Smooth muscle cell (in vitro differentiated cells): ENCODE measurements around the gene RFPL1. TPM values are rescaled to one million over a fixed set of nuclear protein-coding genes. Genes with fewer than 3 reads are reported as not detected.

ENCODE experiments used
- DNase-seq: peaks from one replicate; lab custom pipeline; 2025; ENCODE audit not compliant: unreplicated experiment; lab: John Stamatoyannopoulos, UW
- H2AFZ ChIP-seq: fragments of 200-600 bp; sonication (generic); 2 replicates; pipeline ENCODE4 v1.6.0; 2016; ENCODE audit warnings: antibody characterized with exemption, low read depth, mild to moderate bottlenecking
- H3F3A ChIP-seq: fragments of 200-600 bp; sonication (generic); 2 replicates; pipeline ENCODE4 v1.6.0; 2017; ENCODE audit warnings: antibody characterized with exemption, low read depth
- H3K27ac ChIP-seq: fragments of 200-600 bp; sonication (generic); 2 replicates; pipeline ENCODE4 v1.5.1; 2016; ENCODE audit warnings: low read depth, mild to moderate bottlenecking
- H3K27me3 ChIP-seq: fragments of 200-600 bp; sonication (generic); 2 replicates; pipeline ENCODE4 v1.6.1; 2016; ENCODE audit warnings: low read depth, mild to moderate bottlenecking
- H3K36me3 ChIP-seq: fragments of 200-600 bp; sonication (generic); 2 replicates; pipeline ENCODE4 v1.5.1; 2016; ENCODE audit warnings: low read depth
- H3K4me1 ChIP-seq: fragments of 200-600 bp; sonication (generic); 2 replicates; pipeline ENCODE4 v1.5.1; 2016; ENCODE audit warnings: low read depth
- H3K4me2 ChIP-seq: fragments of 200-600 bp; sonication (generic); 2 replicates; pipeline ENCODE4 v1.6.0; 2016; ENCODE audit warnings: mild to moderate bottlenecking
- H3K4me3 ChIP-seq: fragments of 200-600 bp; sonication (generic); 2 replicates; pipeline ENCODE4 v1.5.1; 2016; ENCODE audit warnings: mild to moderate bottlenecking
- H3K79me2 ChIP-seq: fragments of 200-600 bp; sonication (generic); 2 replicates; pipeline ENCODE4 v1.6.0; 2016; ENCODE audit warnings: low read depth, mild to moderate bottlenecking
- H3K9ac ChIP-seq: fragments of 200-600 bp; sonication (generic); 2 replicates; pipeline ENCODE4 v1.6.0; 2016; ENCODE audit warnings: low read depth
- H3K9me3 ChIP-seq: fragments of 200-600 bp; sonication (generic); replicated peaks from 2 replicates; pipeline ENCODE4 v1.5.1; 2016; ENCODE audit warnings: low read depth
- H4K20me1 ChIP-seq: fragments of 200-600 bp; sonication (generic); 2 replicates; pipeline ENCODE4 v1.6.0; 2016; ENCODE audit warnings: low read depth
- CTCF ChIP-seq: fragments of 200-600 bp; sonication (generic); IDR thresholded peaks from 2 replicates; pipeline ENCODE4 v1.5.1; 2017; ENCODE audit warnings: borderline replicate concordance, mild to moderate bottlenecking, antibody characterized with exemption; ENCODE audit not compliant: insufficient read depth, poor library complexity, severe bottlenecking
- WGBS: methylation state at CpG from one replicate; pipeline ENCODE4 v1.1.7; 2016; ENCODE audit warnings: low lambda C conversion rate; 5-methylcytosine and 5-hydroxymethylcytosine counted together
- polyA plus RNA-seq: library from polyadenylated mRNA; unstranded; fragments of >200 nt; fragmentation: Nextera tagmentation; extraction: Ambion mirVana; gene quantifications from 2 replicates; pipeline ENCODE4 v1.2.1, GENCODE V29; 2016
- total RNA-seq: library from RNA; depleted of rRNA; stranded (reverse); fragments of >200 nt; gene quantifications from 2 replicates; pipeline ENCODE4 v1.2.3, GENCODE V29; 2014

RFPL1 gene
- total and polyA plus RNA-seq, 2 experiments from 2014 or later = 0.16 TPM; not detected in 1

- H3K79me2 ChIP-seq = no peaks in the 10 kb centered on the region
- WGBS = 95% methylated on average over 11 of the region's 11 CpGs
- H3K9ac ChIP-seq = no peak overlapping the region
- no peaks in the 10 kb centered on the region for H4K20me1 ChIP-seq
- no peak for TF ChIP-seq CTCF
- H3K9me3 ChIP-seq = no peaks in the 10 kb centered on the region
- H3K36me3 ChIP-seq = no peaks in the 10 kb centered on the region
- no peak overlapping the region for H3K4me3 ChIP-seq
- no peak overlapping the region for H3K4me2 ChIP-seq
- no peaks in the 10 kb centered on the region for H3K4me1 ChIP-seq
- no peak overlapping the region for H3K27ac ChIP-seq
- H3K27me3 ChIP-seq = no peaks in the 10 kb centered on the region
- DNase-seq = no peak
- no peak overlapping the region for H2AFZ ChIP-seq
- no peaks in the 10 kb centered on the region for H3F3A ChIP-seq
Measured at GRCh38 chr22:29449296-29449875, 11.0 kb downstream of the RFPL1 start.

GRCh38 chr22:29450222-29450621 lies 11.8 kb downstream of the RFPL1 start:
- Histone ChIP-seq H3K9me3 (no peaks in the 10 kb centered on the region), H3F3A (no peaks in the 10 kb centered on the region), H2AFZ (no peak overlapping the region), H3K36me3 (no peaks in the 10 kb centered on the region), H4K20me1 (no peaks in the 10 kb centered on the region), H3K4me2 (no peak overlapping the region), H3K79me2 (no peaks in the 10 kb centered on the region), H3K27me3 (no peaks in the 10 kb centered on the region), H3K4me3 (no peak overlapping the region), H3K4me1 (no peaks in the 10 kb centered on the region), H3K9ac (no peak overlapping the region), H3K27ac (no peak overlapping the region)
- DNase-seq = no peak
- WGBS = 87% methylated on average over 8 of the region's 8 CpGs
- TF ChIP-seq CTCF = no peak

- H3K27me3 ChIP-seq = no peaks in the 10 kb centered on the region
- H3K27ac ChIP-seq = no peak overlapping the region
- no peaks in the 10 kb centered on the region for H3K79me2 ChIP-seq
- no peaks in the 10 kb centered on the region for H3F3A ChIP-seq
- no peak for DNase-seq
- peaks cover 4% of the 10 kb centered on the region for H3K4me1 ChIP-seq
- WGBS = 92% methylated on average over 4 of the region's 4 CpGs
- H3K9me3 ChIP-seq = no peaks in the 10 kb centered on the region
- no peak overlapping the region for H2AFZ ChIP-seq
- no peak overlapping the region for H3K4me2 ChIP-seq
- H4K20me1 ChIP-seq = no peaks in the 10 kb centered on the region
- TF ChIP-seq CTCF = no peak
- no peaks in the 10 kb centered on the region for H3K36me3 ChIP-seq
- no peak overlapping the region for H3K4me3 ChIP-seq
- no peak overlapping the region for H3K9ac ChIP-seq
Measured at GRCh38 chr22:29451863-29452262, 13.5 kb downstream of the RFPL1 start.

GRCh38 chr22:29454276-29454675 lies 15.9 kb downstream of the RFPL1 start:
- Histone ChIP-seq H2AFZ (no peak overlapping the region), H3K9me3 (no peaks in the 10 kb centered on the region), H4K20me1 (no peaks in the 10 kb centered on the region), H3K36me3 (no peaks in the 10 kb centered on the region), H3K9ac (no peak overlapping the region), H3K27me3 (no peaks in the 10 kb centered on the region), H3K27ac (no peak overlapping the region), H3K4me2 (no peak overlapping the region), H3K79me2 (no peaks in the 10 kb centered on the region), H3F3A (no peaks in the 10 kb centered on the region), H3K4me1 (peaks cover 4% of the 10 kb centered on the region), H3K4me3 (no peak overlapping the region)
- WGBS = 90% methylated on average over 8 of the region's 8 CpGs
- TF ChIP-seq CTCF = no peak
- DNase-seq = no peak
